ENCODE measurements around the gene DMRTB1.

Gene DMRTB1

GRCh38 chr1:53486395-53487026 is 27.3 kb downstream of the DMRTB1 start:
- DNase-seq (ENCODE audit: low read depth): no peak

GRCh38 chr1:53490351-53490750 is 31.2 kb downstream of the DMRTB1 start:
- no peak for DNase-seq (ENCODE audit: low read depth)

GRCh38 chr1:53495633-53496345 is 36.6 kb downstream of the DMRTB1 start:
- DNase-seq (ENCODE audit: low read depth): no peak

GRCh38 chr1:53498555-53499131 is 39.4 kb downstream of the DMRTB1 start:
- no peak for DNase-seq (ENCODE audit: low read depth)

GRCh38 chr1:53499257-53500203 is 40.3 kb downstream of the DMRTB1 start:
- DNase-seq (ENCODE audit: low read depth): no peak

GRCh38 chr1:53500204-53501064 is 41.2 kb downstream of the DMRTB1 start:
- no peak for DNase-seq (ENCODE audit: low read depth)

GRCh38 chr1:53501065-53502005 is 42.1 kb downstream of the DMRTB1 start:
- DNase-seq (ENCODE audit: low read depth): no peak

GRCh38 chr1:53502641-53503432 is 43.6 kb downstream of the DMRTB1 start:
- DNase-seq (ENCODE audit: low read depth): no peak

- no peak for DNase-seq (ENCODE audit: low read depth)
Observed at GRCh38 chr1:53503433-53504217, 44.4 kb downstream of the DMRTB1 start.

- no peak for DNase-seq (ENCODE audit: low read depth)
Observed at GRCh38 chr1:53504901-53505300, 45.7 kb downstream of the DMRTB1 start.

GRCh38 chr1:53505401-53505800 is 46.2 kb downstream of the DMRTB1 start:
- no peak for DNase-seq (ENCODE audit: low read depth)

GRCh38 chr1:53505891-53506290 is 46.7 kb downstream of the DMRTB1 start:
- DNase-seq (ENCODE audit: low read depth): no peak

- no peak for DNase-seq (ENCODE audit: low read depth)
Observed at GRCh38 chr1:53506355-53507050, 47.3 kb downstream of the DMRTB1 start.

GRCh38 chr1:53507116-53507820 is 48.1 kb downstream of the DMRTB1 start:
- no peak for DNase-seq (ENCODE audit: low read depth)

GRCh38 chr1:53508056-53508990 is 49.1 kb downstream of the DMRTB1 start:
- no peak for DNase-seq (ENCODE audit: low read depth)

- DNase-seq (ENCODE audit: low read depth): no peak
Observed at GRCh38 chr1:53508991-53509666, 49.9 kb downstream of the DMRTB1 start.
